Activated T-cell treated with anti-CD3 and anti-CD28 coated beads, Interleukin-2, amount 50 U/mL, for 24 hours (primary cell): Measurements from ENCODE around the gene PGLYRP4.

Experiments
- DNase-seq: peaks from one replicate; pipeline ENCODE4 v3.0.0-alpha.2; 2020
- H3K27ac Mint-ChIP-seq: 2 replicates; pipeline ENCODE4 v1.8.0; 2020; ENCODE audit warnings: mild to moderate bottlenecking, mixed read lengths
- H3K27me3 Mint-ChIP-seq: 2 replicates; pipeline ENCODE4 v1.8.0; 2020; ENCODE audit warnings: mixed read lengths
- H3K36me3 Mint-ChIP-seq: 2 replicates; pipeline ENCODE4 v1.8.0; 2020; ENCODE audit warnings: low read depth, mixed read lengths
- H3K4me1 Mint-ChIP-seq: 2 replicates; pipeline ENCODE4 v1.8.0; 2020; ENCODE audit warnings: low read depth, mixed read lengths
- H3K4me3 Mint-ChIP-seq: 2 replicates; pipeline ENCODE4 v1.8.0; 2020; ENCODE audit warnings: mild to moderate bottlenecking, moderate library complexity, mixed read lengths
- H3K9me3 Mint-ChIP-seq: 2 replicates; pipeline ENCODE4 v1.8.0; 2020; ENCODE audit warnings: mixed read lengths

PGLYRP4 gene

GRCh38 chr1:153348511-153349362 lies at the start of gene PGLYRP4:
Gene PGLYRP4 (minus strand): TSS chr1:153348841. CDS start chr1:153347932, 909 bp downstream.
- Mint-ChIP-seq H3K27ac (no peak within 1 kb of the TSS), H3K4me3 (no peak within 1 kb of the TSS), H3K27me3 (peaks cover 32% of the 10 kb centered on the region), H3K36me3 (no peaks in the 10 kb centered on the region), H3K4me1 (peaks cover 27% of the 10 kb centered on the region), H3K9me3 (no peaks in the 10 kb centered on the region)
- no peak for DNase-seq

GRCh38 chr1:153397924-153398651 lies 49.4 kb upstream of the PGLYRP4 start:
- DNase-seq, result no peak
- Mint-ChIP-seq H3K4me1 (no peaks in the 10 kb centered on the region), H3K27me3 (peaks cover 16% of the 10 kb centered on the region), H3K27ac (no peak overlapping the region), H3K4me3 (no peak overlapping the region), H3K9me3 (no peaks in the 10 kb centered on the region), H3K36me3 (no peaks in the 10 kb centered on the region)

- no peaks in the 10 kb centered on the region for H3K36me3 Mint-ChIP-seq
- no peaks in the 10 kb centered on the region for H3K4me1 Mint-ChIP-seq
- DNase-seq, result no peak
- H3K9me3 Mint-ChIP-seq, result no peaks in the 10 kb centered on the region
- no peak overlapping the region for H3K4me3 Mint-ChIP-seq
- H3K27ac Mint-ChIP-seq, result no peak overlapping the region
- peaks cover 18% of the 10 kb centered on the region for H3K27me3 Mint-ChIP-seq
These were observed 48.6 kb upstream of the PGLYRP4 start for GRCh38 chr1:153397051-153397923.

GRCh38 chr1:153396461-153396860 lies 47.8 kb upstream of the PGLYRP4 start:
- H3K27ac Mint-ChIP-seq, result no peak overlapping the region

DNA sequence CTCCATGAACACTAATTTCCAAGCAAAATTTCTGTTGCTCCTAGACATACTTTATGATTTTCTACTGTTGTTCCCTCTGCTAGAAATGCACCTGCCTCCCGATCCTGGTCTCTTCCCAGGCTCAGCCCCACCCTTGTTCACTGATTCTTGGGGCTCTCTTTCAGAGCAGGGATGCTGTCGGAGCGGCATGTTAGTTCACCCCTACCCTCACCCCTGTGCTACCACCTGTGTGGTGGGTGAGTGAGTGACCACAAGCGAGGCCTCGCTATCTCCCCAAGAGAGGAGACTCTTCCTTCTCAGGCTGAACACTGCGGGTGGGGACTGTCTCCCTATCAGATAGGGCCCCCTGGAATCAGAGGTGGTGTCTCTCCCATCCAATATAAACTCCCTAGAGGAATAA lies 47.1 kb upstream of the PGLYRP4 start:
- peaks cover 18% of the 10 kb centered on the region for H3K27me3 Mint-ChIP-seq
- H3K36me3 Mint-ChIP-seq, result no peaks in the 10 kb centered on the region
- no peak overlapping the region for H3K4me3 Mint-ChIP-seq
- H3K9me3 Mint-ChIP-seq, result no peaks in the 10 kb centered on the region
- no peak overlapping the region for H3K27ac Mint-ChIP-seq
- DNase-seq, result no peak
- no peaks in the 10 kb centered on the region for H3K4me1 Mint-ChIP-seq

More at GRCh38 chr1:153396461-153396860, 47.8 kb upstream of the PGLYRP4 start:
- no peaks in the 10 kb centered on the region for H3K36me3 Mint-ChIP-seq
- H3K27me3 Mint-ChIP-seq, result peaks cover 18% of the 10 kb centered on the region
- no peaks in the 10 kb centered on the region for H3K9me3 Mint-ChIP-seq
- H3K4me1 Mint-ChIP-seq, result no peaks in the 10 kb centered on the region
- DNase-seq, result no peak
- H3K4me3 Mint-ChIP-seq, result no peak overlapping the region

DNA sequence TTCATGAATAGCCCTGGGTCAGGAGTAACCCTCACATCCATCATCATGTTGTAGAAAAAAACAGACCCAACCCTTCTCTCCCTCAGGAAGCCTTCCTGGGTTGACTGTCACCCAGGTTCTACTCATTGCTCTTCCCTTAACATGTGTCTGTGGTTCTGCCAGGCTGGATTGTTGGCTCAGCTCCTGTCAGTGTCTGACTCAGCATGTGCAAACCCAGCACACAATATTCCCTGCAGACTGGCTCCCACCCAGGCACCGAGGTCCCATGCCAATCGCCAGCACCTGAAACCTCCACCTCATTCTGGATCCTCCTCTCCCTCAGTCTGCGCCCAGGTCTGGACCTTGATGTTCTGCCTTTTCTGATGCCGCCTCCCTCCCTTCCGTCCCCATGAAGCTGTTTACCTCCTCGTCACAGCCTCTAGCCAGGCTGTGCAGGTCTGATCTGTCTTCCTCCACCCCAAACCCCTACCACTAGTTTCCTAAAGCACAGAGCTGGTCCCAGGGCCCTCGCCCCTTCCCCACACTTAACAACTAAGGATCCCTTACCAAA lies 46.6 kb upstream of the PGLYRP4 start:
- H3K27me3 Mint-ChIP-seq, result peaks cover 18% of the 10 kb centered on the region
- DNase-seq, result no peak
- H3K27ac Mint-ChIP-seq, result no peak overlapping the region
- no peaks in the 10 kb centered on the region for H3K9me3 Mint-ChIP-seq
- H3K36me3 Mint-ChIP-seq, result no peaks in the 10 kb centered on the region
- no peak overlapping the region for H3K4me3 Mint-ChIP-seq
- H3K4me1 Mint-ChIP-seq, result no peaks in the 10 kb centered on the region

DNA sequence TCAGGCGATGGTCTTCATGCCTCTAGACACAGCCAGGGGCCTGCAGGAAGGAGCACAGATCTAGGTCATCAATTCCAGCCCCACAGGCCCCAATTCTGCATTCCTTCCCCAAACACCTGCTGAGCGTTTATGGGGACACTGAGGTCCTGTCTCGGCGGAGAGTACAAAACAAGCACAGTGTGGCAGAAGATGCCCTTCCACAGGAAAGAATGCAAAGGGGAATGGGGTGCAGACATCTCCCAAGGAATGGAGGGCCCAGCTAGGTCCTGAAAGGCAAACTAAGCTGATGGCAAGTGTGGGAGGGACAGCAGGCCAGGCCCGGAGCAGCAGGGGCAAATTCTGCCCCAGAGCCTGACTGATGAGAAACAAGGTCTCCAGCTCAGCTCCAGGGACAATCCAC lies 45.8 kb upstream of the PGLYRP4 start:
- Mint-ChIP-seq H3K9me3 (no peaks in the 10 kb centered on the region), H3K4me1 (no peaks in the 10 kb centered on the region), H3K27ac (no peak overlapping the region), H3K4me3 (no peak overlapping the region), H3K27me3 (peaks cover 18% of the 10 kb centered on the region), H3K36me3 (no peaks in the 10 kb centered on the region)
- no peak for DNase-seq

DNA sequence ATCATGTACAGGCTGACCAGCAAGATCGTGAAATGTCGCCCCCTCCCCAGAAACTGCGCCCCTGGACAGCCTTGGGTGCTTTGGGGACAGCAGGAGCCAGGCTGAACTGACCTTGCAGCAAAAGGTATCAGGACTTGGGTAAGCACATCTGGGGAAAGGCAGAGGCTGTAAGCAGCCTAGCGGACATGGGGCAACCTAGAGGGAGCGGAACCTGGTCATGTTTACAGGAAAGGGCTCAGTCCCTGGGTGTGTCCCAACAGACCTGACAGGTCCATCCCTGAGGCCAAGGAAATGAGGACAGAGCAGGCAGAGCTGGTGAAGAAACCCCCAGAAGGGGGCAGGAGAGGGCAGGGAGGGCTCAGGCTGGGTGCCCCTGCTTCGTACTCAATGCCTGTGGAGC lies 45.3 kb upstream of the PGLYRP4 start:
- no peak for DNase-seq
- no peak overlapping the region for H3K4me3 Mint-ChIP-seq
- H3K27ac Mint-ChIP-seq, result no peak overlapping the region
- H3K27me3 Mint-ChIP-seq, result peaks cover 17% of the 10 kb centered on the region
- no peaks in the 10 kb centered on the region for H3K4me1 Mint-ChIP-seq
- no peaks in the 10 kb centered on the region for H3K36me3 Mint-ChIP-seq
- H3K9me3 Mint-ChIP-seq, result no peaks in the 10 kb centered on the region

DNA sequence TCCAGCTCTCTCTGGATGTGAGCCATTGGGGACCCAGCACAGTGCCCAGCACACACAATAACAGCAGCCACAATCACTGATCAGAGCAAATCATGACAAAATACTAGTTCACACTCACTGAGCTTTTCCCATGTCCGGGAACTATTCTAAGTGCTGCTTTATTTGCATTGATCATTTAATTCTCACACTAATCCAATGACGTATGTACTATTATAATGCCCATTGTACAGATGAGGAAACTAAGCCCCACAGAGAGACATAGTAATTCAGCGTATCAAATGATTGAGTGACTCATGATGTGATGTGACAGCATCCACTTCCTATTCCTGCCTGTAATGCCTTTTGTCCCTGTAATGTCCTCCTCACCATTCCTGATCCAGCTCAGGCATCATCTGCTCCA lies 44.2 kb upstream of the PGLYRP4 start:
- no peak overlapping the region for H3K4me3 Mint-ChIP-seq
- DNase-seq, result no peak
- no peaks in the 10 kb centered on the region for H3K36me3 Mint-ChIP-seq
- peaks cover 12% of the 10 kb centered on the region for H3K27me3 Mint-ChIP-seq
- no peaks in the 10 kb centered on the region for H3K9me3 Mint-ChIP-seq
- no peaks in the 10 kb centered on the region for H3K4me1 Mint-ChIP-seq
- no peak overlapping the region for H3K27ac Mint-ChIP-seq

- Mint-ChIP-seq H3K4me3 (no peak overlapping the region), H3K27me3 (peaks cover 12% of the 10 kb centered on the region), H3K4me1 (no peaks in the 10 kb centered on the region), H3K36me3 (no peaks in the 10 kb centered on the region), H3K27ac (no peak overlapping the region), H3K9me3 (no peaks in the 10 kb centered on the region)
- DNase-seq, result no peak
These were observed 43.6 kb upstream of the PGLYRP4 start for GRCh38 chr1:153392258-153392657.

DNA sequence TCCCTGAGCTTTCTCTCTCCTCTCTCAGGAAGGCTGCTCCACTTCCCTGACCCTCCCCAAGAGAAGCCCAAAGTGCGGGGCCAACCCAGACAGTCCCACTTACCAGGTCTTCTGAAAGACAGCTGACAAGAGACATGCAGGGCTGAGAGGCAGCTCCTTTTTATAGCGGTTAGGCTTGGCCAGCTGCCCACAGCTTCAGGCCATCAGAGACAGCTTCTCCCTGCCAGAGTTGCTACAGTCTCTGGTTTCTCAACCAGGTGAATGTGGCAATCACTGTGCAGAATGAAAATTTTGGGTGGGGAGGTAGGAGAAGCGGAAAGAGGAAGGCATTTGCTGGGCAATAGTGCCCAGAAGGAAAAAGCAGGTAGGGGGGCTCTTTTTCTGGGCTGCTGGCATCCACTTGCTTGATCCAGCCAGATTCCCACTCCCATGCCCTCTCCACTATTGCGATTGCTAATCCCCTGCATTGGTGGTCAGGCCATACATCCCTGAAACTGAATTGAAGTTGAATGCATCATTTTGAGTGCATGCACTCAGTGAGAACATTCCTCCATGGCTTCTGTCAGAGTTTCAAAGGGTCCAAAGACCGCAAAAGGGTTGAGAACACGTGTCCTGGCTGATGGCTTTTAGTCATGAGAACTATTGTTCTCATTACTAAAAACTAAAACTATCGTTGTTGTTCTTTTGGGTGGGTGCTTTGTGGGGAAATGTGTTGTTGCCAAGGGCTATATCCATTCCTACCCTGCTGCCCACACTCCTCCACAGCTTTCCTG lies 42.5 kb upstream of the PGLYRP4 start, which contains the start of gene S100A8:
S100A8 (minus strand) TSS at position 136 of the 773 bp plus-strand sequence. CDS start 538 bp downstream, outside the sequence.
- H3K27me3 Mint-ChIP-seq, result peaks cover 12% of the 10 kb centered on the region
- H3K4me3 Mint-ChIP-seq, result no peak within 1 kb of the TSS
- no peak for DNase-seq
- no peaks in the 10 kb centered on the region for H3K36me3 Mint-ChIP-seq
- H3K9me3 Mint-ChIP-seq, result no peaks in the 10 kb centered on the region
- no peaks in the 10 kb centered on the region for H3K4me1 Mint-ChIP-seq
- no peak within 1 kb of the TSS for H3K27ac Mint-ChIP-seq

- no peaks in the 10 kb centered on the region for H3K4me1 Mint-ChIP-seq
- no peak for DNase-seq
- H3K27me3 Mint-ChIP-seq, result peaks cover 9% of the 10 kb centered on the region
These were observed 41.6 kb upstream of the PGLYRP4 start for GRCh38 chr1:153389973-153390879.

DNA sequence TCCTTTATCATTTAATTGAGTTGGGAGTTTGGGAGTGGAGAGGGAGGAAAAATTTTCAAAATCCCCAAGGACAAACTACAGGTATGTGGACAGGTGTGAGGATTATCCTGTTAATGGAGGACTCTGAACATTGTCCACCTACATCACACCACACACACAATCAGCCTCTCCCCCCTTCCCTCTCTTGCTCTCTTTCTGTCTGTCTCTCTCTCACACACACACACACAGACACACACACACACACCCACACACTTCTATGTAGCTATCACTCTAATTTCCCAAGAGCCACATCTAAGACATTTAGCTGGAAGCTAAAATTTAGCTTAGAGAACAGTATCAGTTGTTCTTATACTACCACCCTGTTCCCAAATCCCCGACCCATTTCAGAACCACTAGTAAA lies 40.8 kb upstream of the PGLYRP4 start:
- no peaks in the 10 kb centered on the region for H3K9me3 Mint-ChIP-seq
- no peak overlapping the region for H3K4me3 Mint-ChIP-seq
- H3K36me3 Mint-ChIP-seq, result no peaks in the 10 kb centered on the region
- DNase-seq, result no peak
- H3K27ac Mint-ChIP-seq, result no peak overlapping the region
- H3K4me1 Mint-ChIP-seq, result no peaks in the 10 kb centered on the region
- H3K27me3 Mint-ChIP-seq, result peaks cover 7% of the 10 kb centered on the region

More at GRCh38 chr1:153389973-153390879, 41.6 kb upstream of the PGLYRP4 start:
- no peak overlapping the region for H3K27ac Mint-ChIP-seq
- no peak overlapping the region for H3K4me3 Mint-ChIP-seq
- H3K36me3 Mint-ChIP-seq, result no peaks in the 10 kb centered on the region
- no peaks in the 10 kb centered on the region for H3K9me3 Mint-ChIP-seq
